ENCODE results near the gene LAGE3. TPM values are rescaled to one million over a fixed set of nuclear protein-coding genes. Genes with fewer than 3 reads are reported as not detected.

The LAGE3 gene
- total and polyA plus RNA-seq, 2 of the 13 experiments (the other 11 are each of a cell fraction or from before 2014, with no cell fraction given), result 7.6 to 12.7 TPM

GRCh38 chrX:154428176-154429171 is 50.6 kb downstream of the LAGE3 start, which contains the start of gene ATP6AP1 (continued):
- TF ChIP-seq ZNF503 (CRISPR knock-in tag; IDR thresholded peaks at IDR 0.05) (0 out of 2 replicates have a peak, but pooled peaks have one; percentile 24), SALL1 (CRISPR knock-in tag; IDR thresholded peaks at IDR 0.05) (peak; percentile 53), GATAD1 (CRISPR knock-in tag; IDR thresholded peaks at IDR 0.05) (peak; percentile 80), NFYC (CRISPR knock-in tag; IDR thresholded peaks at IDR 0.05) (peak; percentile 97), KAT8 (CRISPR knock-in tag; IDR thresholded peaks at IDR 0.05) (peak; percentile 42; the same call in 1 of the 2 replicates), KLF12 (CRISPR knock-in tag; IDR thresholded peaks at IDR 0.05; ENCODE audit: borderline replicate concordance) (no peak), HMGXB4 (CRISPR knock-in tag; IDR thresholded peaks at IDR 0.05; ENCODE audit: borderline replicate concordance in 1 of 2, low read depth in 1 of 2) (peak; percentile 23 to 65; a peak in 1 of 4 replicates), NCOA2 (CRISPR knock-in tag; IDR thresholded peaks at IDR 0.05) (no peak), HOXA5 (CRISPR knock-in tag; IDR thresholded peaks at IDR 0.05) (0 out of 2 replicates have a peak, but pooled peaks have one; percentile 31), PHF8 (CRISPR knock-in tag; IDR thresholded peaks at IDR 0.05) (peak; percentile 65), ZBTB3 (CRISPR knock-in tag; IDR thresholded peaks at IDR 0.05; ENCODE audit: borderline replicate concordance, low read depth) (no peak), JUND (CRISPR knock-in tag; IDR thresholded peaks at IDR 0.05) (no peak), NPAS2 (CRISPR knock-in tag; IDR thresholded peaks at IDR 0.05; ENCODE audit: borderline replicate concordance) (no peak), POGK (CRISPR knock-in tag; conservative IDR thresholded peaks at IDR 0.05) (peak; percentile 49; the same call in 1 of the 2 replicates), ZFP36L2 (CRISPR knock-in tag; IDR thresholded peaks at IDR 0.05) (no peak), RBM39 (IDR thresholded peaks at IDR 0.05; ENCODE audit: low read depth, low read length, poor library complexity, severe bottlenecking) (no peak)
